ENCODE data around the gene AGAP3.

AGAP3 gene

DNA sequence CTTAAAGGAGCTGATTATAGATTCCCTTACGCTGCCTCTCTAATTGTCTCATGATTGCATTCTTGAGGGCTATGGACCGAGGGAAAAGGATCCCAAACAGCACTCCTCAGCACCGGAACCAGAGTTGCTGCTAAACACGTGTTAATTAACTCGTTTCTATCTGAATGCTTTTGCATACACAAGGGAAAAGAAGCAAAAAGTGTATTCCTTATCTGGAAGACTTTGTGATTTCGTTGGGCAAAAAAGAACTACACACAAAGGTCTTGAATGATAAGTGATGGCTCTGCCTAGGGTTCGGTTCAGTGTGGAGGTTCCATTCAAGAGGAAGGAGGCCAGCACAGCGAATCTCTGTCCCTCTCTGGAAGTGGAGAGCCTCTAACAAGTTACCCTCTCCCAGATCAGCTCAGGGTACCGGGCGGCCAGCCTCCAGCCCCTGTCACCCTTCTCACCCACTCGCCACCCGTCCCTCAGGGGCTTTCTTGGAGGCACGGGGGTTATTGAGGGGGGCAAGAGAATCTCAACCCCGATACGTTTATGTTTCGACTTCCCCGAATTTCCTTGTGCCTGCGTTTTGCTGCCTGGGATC lies 27.4 kb upstream of the AGAP3 start:
- no peak for DNase-seq (ENCODE audit: insufficient read length, low spot score)
- TF ChIP-seq, protein P1, sequence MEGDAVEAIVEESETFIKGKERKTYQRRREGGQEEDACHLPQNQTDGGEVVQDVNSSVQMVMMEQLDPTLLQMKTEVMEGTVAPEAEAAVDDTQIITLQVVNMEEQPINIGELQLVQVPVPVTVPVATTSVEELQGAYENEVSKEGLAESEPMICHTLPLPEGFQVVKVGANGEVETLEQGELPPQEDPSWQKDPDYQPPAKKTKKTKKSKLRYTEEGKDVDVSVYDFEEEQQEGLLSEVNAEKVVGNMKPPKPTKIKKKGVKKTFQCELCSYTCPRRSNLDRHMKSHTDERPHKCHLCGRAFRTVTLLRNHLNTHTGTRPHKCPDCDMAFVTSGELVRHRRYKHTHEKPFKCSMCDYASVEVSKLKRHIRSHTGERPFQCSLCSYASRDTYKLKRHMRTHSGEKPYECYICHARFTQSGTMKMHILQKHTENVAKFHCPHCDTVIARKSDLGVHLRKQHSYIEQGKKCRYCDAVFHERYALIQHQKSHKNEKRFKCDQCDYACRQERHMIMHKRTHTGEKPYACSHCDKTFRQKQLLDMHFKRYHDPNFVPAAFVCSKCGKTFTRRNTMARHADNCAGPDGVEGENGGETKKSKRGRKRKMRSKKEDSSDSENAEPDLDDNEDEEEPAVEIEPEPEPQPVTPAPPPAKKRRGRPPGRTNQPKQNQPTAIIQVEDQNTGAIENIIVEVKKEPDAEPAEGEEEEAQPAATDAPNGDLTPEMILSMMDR (IDR thresholded peaks at IDR 0.05; ENCODE audit: insufficient read depth, missing control alignments) = no peak
- FAIRE-seq = no peak

DNA sequence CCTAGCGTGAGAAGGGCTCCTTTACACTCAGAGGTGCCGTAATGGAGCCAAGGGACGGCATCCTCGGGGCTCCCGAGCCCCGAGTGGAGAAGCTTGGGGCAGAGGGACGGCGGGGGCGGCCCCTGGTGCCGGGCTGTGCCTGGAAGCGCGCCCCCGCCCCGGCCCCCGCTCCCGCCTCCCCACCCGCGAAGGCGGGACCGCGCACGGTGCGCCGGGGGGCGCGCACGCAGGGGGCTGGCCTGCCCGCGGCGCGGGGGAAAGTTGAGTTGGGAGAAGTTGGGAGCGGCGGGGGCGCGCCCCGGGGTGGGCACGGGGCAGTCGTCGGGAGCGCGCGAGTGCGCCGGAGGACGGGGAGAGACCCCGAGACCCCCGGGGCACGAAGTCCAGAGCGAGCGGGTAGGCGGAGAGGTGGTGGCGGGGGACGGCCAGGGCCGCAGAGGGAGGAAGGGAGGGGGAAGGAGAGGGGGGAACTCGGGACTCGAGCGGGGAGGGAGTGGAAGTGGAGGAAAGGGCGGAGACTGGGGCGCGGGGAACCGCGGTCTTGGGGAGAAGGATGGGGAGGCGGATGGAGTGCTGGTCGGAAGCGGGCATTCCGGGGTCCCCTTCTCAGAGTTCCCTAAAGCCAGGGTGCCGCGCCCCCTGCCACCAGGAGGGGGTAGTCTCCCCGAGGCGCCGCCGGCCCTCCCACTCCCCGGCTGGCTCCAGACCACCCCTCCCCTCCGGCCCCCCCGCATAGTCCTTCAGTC lies 26.7 kb upstream of the AGAP3 start, which contains the start of gene SLC4A2:
SLC4A2 (plus strand) TSS at position 223 of the 746 bp plus-strand sequence. CDS start 2,399 bp downstream, outside the sequence.
- no peak for FAIRE-seq
- TF ChIP-seq, protein P1 (IDR thresholded peaks at IDR 0.05; ENCODE audit: insufficient read depth, missing control alignments) = no peak
- peak; percentile 90 for DNase-seq (ENCODE audit: insufficient read length, low spot score)

DNA sequence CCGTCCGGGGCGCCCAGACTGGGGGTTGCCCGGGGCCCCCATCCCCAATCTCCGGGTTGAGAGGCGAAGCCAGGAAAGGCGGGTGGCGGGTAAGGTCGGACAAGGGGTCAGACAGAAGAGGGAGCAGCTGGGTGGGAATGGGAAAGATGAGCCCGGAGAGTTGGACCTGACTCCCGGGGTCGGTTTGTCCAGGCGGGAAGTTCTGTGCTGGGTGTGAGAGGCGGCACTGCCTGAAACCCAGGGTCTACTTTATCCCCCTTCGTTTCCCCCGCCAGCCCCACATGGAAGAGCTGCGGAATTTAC lies 26.2 kb upstream of the AGAP3 start:
- no peak for FAIRE-seq
- no peak for DNase-seq (ENCODE audit: insufficient read length, low spot score)

DNA sequence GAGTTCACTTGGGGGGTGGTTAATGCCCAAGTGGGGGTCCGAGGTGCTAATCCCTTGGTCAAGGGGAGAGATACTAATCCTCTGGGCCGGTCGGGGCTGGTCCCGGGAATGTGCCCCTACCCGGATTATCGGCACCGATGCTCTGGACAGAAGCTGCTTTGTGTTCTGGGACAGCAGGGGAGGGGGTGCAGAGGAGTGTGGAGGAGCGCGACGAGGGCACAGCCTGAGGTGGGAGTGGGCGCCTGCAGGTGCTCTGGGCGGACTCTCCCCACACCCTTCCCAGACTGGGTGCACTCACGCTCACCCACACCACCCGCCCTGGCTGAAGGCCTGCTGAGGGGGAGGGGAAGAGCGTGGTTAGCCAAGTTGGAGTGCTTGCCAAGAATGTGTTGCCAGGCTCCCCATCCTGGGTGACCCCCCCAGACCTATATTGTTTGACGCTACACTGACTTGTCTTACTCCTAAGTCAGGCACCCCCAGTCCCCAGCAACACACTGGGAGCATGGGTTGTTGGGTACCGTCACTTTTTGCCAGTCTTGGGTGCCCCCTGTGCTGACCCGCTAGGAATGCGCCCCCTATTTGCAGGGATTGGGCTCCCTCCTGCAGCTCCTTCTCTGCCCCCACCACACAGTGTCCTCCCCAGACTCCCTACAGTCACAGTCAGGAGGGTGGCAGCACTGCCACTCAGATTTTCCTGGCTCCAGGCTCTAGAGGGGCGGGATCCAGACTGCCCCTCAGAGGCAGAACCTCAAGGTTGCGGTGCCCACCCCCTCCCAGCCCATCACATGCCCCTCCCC lies 25.7 kb upstream of the AGAP3 start:
- TF ChIP-seq, protein P1 (IDR thresholded peaks at IDR 0.05; ENCODE audit: insufficient read depth, missing control alignments) = peak; percentile 30
- FAIRE-seq (no peak), DNase-seq (ENCODE audit: insufficient read length, low spot score) (no peak)

More for the DNA sequence above, 26.2 kb upstream of the AGAP3 start:
- TF ChIP-seq, protein P1 (IDR thresholded peaks at IDR 0.05; ENCODE audit: insufficient read depth, missing control alignments) = no peak

DNA sequence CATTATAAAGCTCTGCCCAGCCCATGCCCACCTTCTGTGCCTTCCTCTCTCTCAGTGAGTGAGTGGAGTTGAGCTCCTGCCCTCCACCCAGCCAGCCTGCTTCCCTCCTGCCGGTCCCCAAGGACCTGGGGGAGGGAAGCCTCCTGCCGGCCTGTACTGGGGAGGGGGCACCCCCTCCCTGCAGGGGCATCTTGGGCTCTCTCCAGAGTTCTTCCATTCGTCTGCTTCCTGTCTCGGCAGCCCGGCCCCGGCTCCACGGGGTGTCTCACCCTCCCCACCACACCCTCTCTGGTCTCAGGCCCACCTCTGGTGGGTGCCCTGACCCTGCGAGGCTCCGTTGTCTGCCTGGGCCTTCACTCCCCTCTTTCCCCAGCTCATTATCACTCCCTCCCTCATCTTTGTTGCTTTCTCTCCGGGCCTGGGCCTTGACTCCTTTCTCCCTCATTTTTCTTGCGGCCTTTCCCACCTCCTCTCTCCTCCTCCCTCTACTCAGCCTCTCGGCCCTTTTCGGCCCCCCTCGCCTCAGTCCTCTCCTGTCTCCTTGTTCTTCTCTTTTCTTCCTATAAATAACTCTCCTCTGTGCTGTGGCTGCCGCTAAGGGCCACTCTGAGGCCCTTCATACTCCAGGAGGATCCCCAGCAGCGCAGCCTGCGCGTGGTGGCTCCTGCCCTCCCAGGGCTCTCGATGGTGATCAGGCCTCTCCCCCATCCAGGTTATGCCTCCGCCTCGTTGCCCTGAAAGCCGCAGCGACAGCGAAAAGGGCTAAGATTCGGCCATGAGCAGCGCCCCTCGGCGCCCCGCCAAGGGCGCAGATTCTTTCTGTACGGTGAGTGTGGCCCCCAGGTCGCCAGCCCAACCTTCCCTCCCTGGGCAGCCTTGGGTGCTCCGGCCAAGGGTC lies 24.8 kb upstream of the AGAP3 start:
- TF ChIP-seq, protein P1 (IDR thresholded peaks at IDR 0.05; ENCODE audit: insufficient read depth, missing control alignments) = no peak
- FAIRE-seq (no peak), DNase-seq (ENCODE audit: insufficient read length, low spot score) (no peak)

DNA sequence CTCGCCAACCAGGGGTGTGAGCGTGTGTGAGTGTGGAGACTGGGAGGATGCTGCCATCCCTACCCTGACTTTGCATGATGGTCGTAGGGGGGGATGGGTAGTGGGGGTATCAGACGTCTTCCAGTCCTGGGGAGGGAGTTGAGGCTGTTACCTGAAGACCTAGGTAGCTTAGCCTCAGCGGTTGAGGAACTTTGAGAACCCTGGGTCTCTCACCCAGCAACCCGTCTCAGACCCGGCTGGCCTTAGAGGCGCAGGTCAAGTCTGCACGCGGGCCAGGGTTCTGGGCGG lies 24.2 kb upstream of the AGAP3 start:
- TF ChIP-seq, protein P1 (IDR thresholded peaks at IDR 0.05; ENCODE audit: insufficient read depth, missing control alignments) = no peak
- DNase-seq (ENCODE audit: insufficient read length, low spot score) (no peak), FAIRE-seq (no peak)

Measured in D721Med (cell line).